NCI-H774 (cell line): Measurements from ENCODE around the gene SLC1A3.

Source experiments
- DNase-seq: peaks from one replicate; lab custom pipeline; 2025; lab: John Stamatoyannopoulos, UW

SLC1A3 gene

GRCh38 chr5:36600917-36601527 lies 5.4 kb upstream of the SLC1A3 start:
- no peak for DNase-seq

- DNase-seq, result no peak
Observed at GRCh38 chr5:36602704-36603321, 3.6 kb upstream of the SLC1A3 start.

- no peak for DNase-seq
Observed at GRCh38 chr5:36605241-36605640, 1.2 kb upstream of the SLC1A3 start.

GRCh38 chr5:36606036-36606427 lies 374 bp upstream of the SLC1A3 start:
- DNase-seq, result no peak

- DNase-seq, result no peak
Observed at GRCh38 chr5:36607114-36607571, 737 bp downstream of the SLC1A3 start.

- DNase-seq, result no peak
Observed at GRCh38 chr5:36607838-36608783, 1.7 kb downstream of the SLC1A3 start.

GRCh38 chr5:36610621-36611020 lies 4.2 kb downstream of the SLC1A3 start:
- no peak for DNase-seq

- DNase-seq, result no peak
Observed at GRCh38 chr5:36611520-36612274, 5.3 kb downstream of the SLC1A3 start.

- no peak for DNase-seq
Observed at GRCh38 chr5:36613241-36613640, 6.8 kb downstream of the SLC1A3 start.

- no peak for DNase-seq
Observed at GRCh38 chr5:36613771-36614656, 7.6 kb downstream of the SLC1A3 start.

- no peak for DNase-seq
Observed at GRCh38 chr5:36614657-36615308, 8.4 kb downstream of the SLC1A3 start.

GRCh38 chr5:36619012-36619635 lies 12.7 kb downstream of the SLC1A3 start:
- no peak for DNase-seq

GRCh38 chr5:36621985-36622384 lies 15.6 kb downstream of the SLC1A3 start:
- DNase-seq, result no peak

- no peak for DNase-seq
Observed at GRCh38 chr5:36623832-36624231, 17.4 kb downstream of the SLC1A3 start.

GRCh38 chr5:36624277-36624676 lies 17.9 kb downstream of the SLC1A3 start:
- no peak for DNase-seq

GRCh38 chr5:36628695-36629094 lies 22.3 kb downstream of the SLC1A3 start:
- no peak for DNase-seq

- no peak for DNase-seq
Observed at GRCh38 chr5:36629729-36630128, 23.3 kb downstream of the SLC1A3 start.

GRCh38 chr5:36630201-36631145 lies 24.1 kb downstream of the SLC1A3 start:
- no peak for DNase-seq

- no peak for DNase-seq
Observed at GRCh38 chr5:36631154-36631553, 24.7 kb downstream of the SLC1A3 start.
